ENCODE results near the gene DCST2. TPM values are rescaled to one million over a fixed set of nuclear protein-coding genes. Genes with fewer than 3 reads are reported as not detected.

Gene DCST2
- total and polyA plus RNA-seq, 9 of the 15 experiments (the other 6 are each of a cell fraction or from before 2014, with no cell fraction given), result 0.09 to 0.49 (median 0.11) TPM; not detected in 3

- no peak for TF ChIP-seq ARID3A (IDR thresholded peaks at IDR 0.05; ENCODE audit: borderline replicate concordance, low read depth, low read length)
- TF ChIP-seq ZNF76 (CRISPR knock-in tag; IDR thresholded peaks at IDR 0.05; ENCODE audit: borderline replicate concordance), result no peak
- peak; percentile 93 for TF ChIP-seq USF1 (CRISPR knock-in tag; IDR thresholded peaks at IDR 0.05)
- no peak for TF ChIP-seq NFXL1 (CRISPR knock-in tag; IDR thresholded peaks at IDR 0.05)
- no peak for TF ChIP-seq NR3C1 (CRISPR knock-in tag; IDR thresholded peaks at IDR 0.05)
- TF ChIP-seq BRD9 (IDR thresholded peaks at IDR 0.05; ENCODE audit: low read depth, partially characterized antibody), result no peak
- TF ChIP-seq SRSF3 (IDR thresholded peaks at IDR 0.05; ENCODE audit: insufficient read depth, low read length), result no peak
- no peak for TF ChIP-seq ZNF699 (CRISPR knock-in tag; IDR thresholded peaks at IDR 0.05; ENCODE audit: insufficient replicate concordance)
- no peak for TF ChIP-seq NR2F6 (CRISPR knock-in tag; IDR thresholded peaks at IDR 0.05)
- no peak for TF ChIP-seq RHOXF2B (CRISPR knock-in tag; conservative IDR thresholded peaks at IDR 0.05)
- no peak for TF ChIP-seq THRB (CRISPR knock-in tag; conservative IDR thresholded peaks at IDR 0.05)
- TF ChIP-seq GATA2 (CRISPR knock-in tag; IDR thresholded peaks at IDR 0.05), result no peak
- TF ChIP-seq KLF13 (tag; IDR thresholded peaks at IDR 0.05; ENCODE audit: borderline replicate concordance, low read depth), result no peak
- no peak for TF ChIP-seq NCOA4 (IDR thresholded peaks at IDR 0.05; ENCODE audit: partially characterized antibody)
- TF ChIP-seq ARID1B (IDR thresholded peaks at IDR 0.05), result no peak
- TF ChIP-seq ZNF324 (CRISPR knock-in tag; IDR thresholded peaks at IDR 0.05), result no peak
- TF ChIP-seq ARNT (IDR thresholded peaks at IDR 0.05), result no peak
- no peak for TF ChIP-seq CC2D1A (IDR thresholded peaks at IDR 0.05)
- no peak for TF ChIP-seq FOXJ2 (tag; IDR thresholded peaks at IDR 0.05)
- no peak for TF ChIP-seq TEAD2 (tag; IDR thresholded peaks at IDR 0.05)
- no peak for TF ChIP-seq ZNF79 (CRISPR knock-in tag; IDR thresholded peaks at IDR 0.05; ENCODE audit: low read depth)
- TF ChIP-seq MCM3 (IDR thresholded peaks at IDR 0.05), result no peak
- no peak for TF ChIP-seq ETV6 (IDR thresholded peaks at IDR 0.05; ENCODE audit: borderline replicate concordance in 1 of 2, low read depth in 2 of 2, low read length in 1 of 2)
- TF ChIP-seq ETV6 (CRISPR knock-in tag; IDR thresholded peaks at IDR 0.05; ENCODE audit: borderline replicate concordance), result 0 out of 2 replicates have a peak, but pooled peaks have one; percentile 77
- no peak for TF ChIP-seq WHSC1 (IDR thresholded peaks at IDR 0.05; ENCODE audit: low read length)
- TF ChIP-seq CBX8 (IDR thresholded peaks at IDR 0.05; ENCODE audit: borderline replicate concordance, extremely low read depth, low read depth, low read length, poor library complexity, severe bottlenecking), result no peak
- TF ChIP-seq ZNF134 (CRISPR knock-in tag; conservative IDR thresholded peaks at IDR 0.05), result no peak
Measured at GRCh38 chr1:155080312-155081228, 47.0 kb upstream of the DCST2 start (continued).

Measured in K562 (cell line).